ENCODE data around the gene TRIM40.
A peak's percentile ranks its signal among the peaks of the same experiment; 100 is the strongest.

TRIM40 gene

GRCh38 chr6:30097902-30098768, 37.8 kb upstream of the TRIM40 start:
- POLR2A ChIA-PET: no interaction called here
- TF ChIP-seq CTCF (IDR thresholded peaks at IDR 0.05; ENCODE audit: control extremely low read depth, extremely low read depth, low read depth, missing control alignments): no peak
- DNase-seq (ENCODE audit: extremely low spot score): peak; percentile 22
- CTCF ChIA-PET: interaction anchor here (0.9 to 4.4 kb wide), 2 partner anchors 33 to 37 kb away, joined by 3 to 19 read pairs; partner anchors contain the start of gene POLR1H

- TF ChIP-seq CTCF (IDR thresholded peaks at IDR 0.05; ENCODE audit: control extremely low read depth, extremely low read depth, low read depth, missing control alignments): no peak
- ChIA-PET POLR2A (no interaction called here), CTCF (interaction anchor here (4.4 kb wide), 1 partner anchor 31 kb away, joined by 19 read pairs; no protein-coding TSS in a partner anchor)
- DNase-seq (ENCODE audit: extremely low spot score): no peak
These were observed 35.8 kb upstream of the TRIM40 start for GRCh38 chr6:30100154-30100553.

- peak; percentile 33 for DNase-seq (ENCODE audit: extremely low spot score)
- CTCF ChIA-PET: interaction anchor here (0.9 to 8.6 kb wide), 11 partner anchors 10 to 451 kb away, joined by 3 to 313 read pairs (median 5); partner anchors contain the start of genes TRIM31 and TRIM40
- POLR2A ChIA-PET: interaction anchor here (1.6 kb wide), 1 partner anchor 30 kb away, joined by 3 read pairs; no protein-coding TSS in a partner anchor
- TF ChIP-seq CTCF (IDR thresholded peaks at IDR 0.05; ENCODE audit: control extremely low read depth, extremely low read depth, low read depth, missing control alignments): no peak
These were observed 35.1 kb upstream of the TRIM40 start for GRCh38 chr6:30100585-30101443.

- ChIA-PET CTCF (interaction anchor here (0.6 to 8.6 kb wide), 23 partner anchors 10 to 452 kb away, joined by 3 to 313 read pairs (median 3); partner anchors contain the start of genes PPP1R11, TRIM31 and TRIM40), POLR2A (interaction anchor here (0.5 to 1.6 kb wide), 2 partner anchors 29 to 555 kb away, joined by 3 read pairs; no protein-coding TSS in a partner anchor)
- DNase-seq (ENCODE audit: extremely low spot score): peak; percentile 85
- TF ChIP-seq CTCF (IDR thresholded peaks at IDR 0.05; ENCODE audit: control extremely low read depth, extremely low read depth, low read depth, missing control alignments): peak; percentile 16
These were observed 34.2 kb upstream of the TRIM40 start for GRCh38 chr6:30101444-30102413.

- TF ChIP-seq CTCF (IDR thresholded peaks at IDR 0.05; ENCODE audit: control extremely low read depth, extremely low read depth, low read depth, missing control alignments): no peak
- DNase-seq (ENCODE audit: extremely low spot score): no peak
- ChIA-PET POLR2A (interaction anchor here (0.5 to 1.6 kb wide), 2 partner anchors 29 to 554 kb away, joined by 3 read pairs; no protein-coding TSS in a partner anchor), CTCF (interaction anchor here (0.6 to 8.6 kb wide), 39 partner anchors 10 to 350 kb away, joined by 3 to 313 read pairs (median 4); partner anchors contain the start of genes PPP1R11, TRIM31 and TRIM40)
These were observed 33.4 kb upstream of the TRIM40 start for GRCh38 chr6:30102414-30102969.
